ENCODE measurements around the gene ABCA1.
A peak's percentile ranks its signal among the peaks of the same experiment; 100 is the strongest.

Gene ABCA1

DNA sequence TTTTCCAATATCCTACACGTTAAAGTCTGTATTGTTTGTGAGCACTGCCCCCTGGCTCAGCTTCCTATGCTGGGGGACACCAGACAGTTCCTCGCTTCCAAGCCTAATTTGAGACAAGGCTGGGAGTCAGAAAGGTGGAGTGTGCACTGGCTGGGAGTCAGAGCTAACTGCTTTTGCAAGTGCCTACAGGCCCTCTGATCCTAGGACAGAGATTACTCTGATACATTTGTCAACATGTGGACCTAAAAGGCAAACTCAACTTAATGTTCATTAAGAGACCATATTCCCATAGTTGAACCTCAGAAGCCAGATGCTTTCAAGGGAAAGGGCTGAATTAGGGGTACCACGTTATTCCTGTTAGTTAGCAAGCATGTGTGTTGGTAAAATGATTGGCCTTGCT is 83.2 kb downstream of the ABCA1 start:
- no CpG with 5 or more reads among the region's 3 CpGs for WGBS (ENCODE audit: extremely low coverage, insufficient coverage, insufficient read length)
- H3K36me3 ChIP-seq (ENCODE audit: control insufficient read depth in 1 of 2, insufficient read depth in 2 of 2, low read length in 2 of 2): no peaks in the 10 kb centered on the region

DNA sequence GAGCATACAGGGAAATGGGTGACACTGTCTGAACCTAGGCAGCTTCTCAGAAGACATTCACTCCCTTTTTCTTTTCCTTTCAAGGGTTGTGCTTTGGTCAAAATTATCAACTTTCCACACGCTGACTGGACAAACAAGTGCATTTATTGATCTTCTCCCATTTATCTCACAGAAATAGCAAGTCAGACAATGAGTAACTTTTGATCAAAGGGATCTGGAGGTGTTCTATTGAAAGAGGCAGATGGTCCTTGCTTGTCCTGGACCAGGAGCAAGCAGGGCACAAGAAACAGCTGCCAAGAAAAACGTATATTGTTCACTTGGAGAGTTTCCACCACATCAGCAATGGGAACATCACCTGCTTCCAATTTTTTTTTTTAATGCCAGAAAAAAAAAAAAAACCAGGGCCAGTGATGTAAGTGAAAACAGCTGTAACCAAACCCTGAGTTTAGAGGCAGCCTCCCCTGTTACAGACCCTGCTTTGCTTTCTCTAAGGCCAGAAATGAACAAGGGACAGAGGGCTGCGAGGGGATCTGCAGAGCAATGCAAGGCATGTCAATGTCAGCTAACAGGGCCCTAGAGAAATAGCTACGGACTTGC is 84.2 kb downstream of the ABCA1 start:
- H3K23ac ChIP-seq (ENCODE audit: low read length): no peak overlapping the region
- H3K4me3 ChIP-seq (ENCODE audit: low read depth, low read length): no peak overlapping the region
- H2BK12ac ChIP-seq (ENCODE audit: low read length): no peak overlapping the region
- DNase-seq: no peak
- no peaks in the 10 kb centered on the region for H3K79me2 ChIP-seq (ENCODE audit: control insufficient read depth, insufficient read depth, low read length, poor library complexity)
- H3K79me1 ChIP-seq (ENCODE audit: low read length): no peaks in the 10 kb centered on the region
- H3K36me3 ChIP-seq (ENCODE audit: control insufficient read depth in 1 of 2, insufficient read depth in 2 of 2, low read length in 2 of 2): no peaks in the 10 kb centered on the region
- no peak overlapping the region for H3K14ac ChIP-seq (ENCODE audit: low read length)
- H2BK120ac ChIP-seq (ENCODE audit: insufficient read depth, low read length, poor library complexity): no peak overlapping the region
- H4K12ac ChIP-seq (ENCODE audit: low read depth, low read length): no peak overlapping the region
- H3K4me2 ChIP-seq (ENCODE audit: low read length): no peak overlapping the region
- H3K27ac ChIP-seq (ENCODE audit: low read depth, low read length): no peak overlapping the region
- H4K91ac ChIP-seq (ENCODE audit: low read depth, low read length): no peak overlapping the region
- H3K4me1 ChIP-seq (ENCODE audit: control insufficient read depth in 1 of 2, insufficient read depth in 2 of 2, low read length in 2 of 2): no peaks in the 10 kb centered on the region
- no peak overlapping the region for H2AK5ac ChIP-seq (ENCODE audit: low read length)
- H3K18ac ChIP-seq (ENCODE audit: low read length): no peak overlapping the region
- H3K27me3 ChIP-seq (ENCODE audit: insufficient read depth, low read length): no peaks in the 10 kb centered on the region
- H4K8ac ChIP-seq (ENCODE audit: low read depth, low read length): no peak overlapping the region
- no CpG with 5 or more reads among the region's 4 CpGs for WGBS (ENCODE audit: extremely low coverage, insufficient coverage, insufficient read length)
- H2BK5ac ChIP-seq (ENCODE audit: low read depth, low read length, poor library complexity): no peak overlapping the region
- H3K4ac ChIP-seq (ENCODE audit: low read depth, low read length): no peak overlapping the region
- no peak overlapping the region for H3K9ac ChIP-seq (ENCODE audit: low read length)
- no peaks in the 10 kb centered on the region for H3K9me3 ChIP-seq (ENCODE audit: insufficient read depth, low read depth, low read length)
- H2AFZ ChIP-seq (ENCODE audit: insufficient read depth, low read length, poor library complexity): no peak overlapping the region

More for the DNA sequence above, 83.2 kb downstream of the ABCA1 start:
- Histone ChIP-seq H2AK5ac (ENCODE audit: low read length) (no peak overlapping the region), H3K4me2 (ENCODE audit: low read length) (no peak overlapping the region), H4K91ac (ENCODE audit: low read depth, low read length) (no peak overlapping the region), H2BK5ac (ENCODE audit: low read depth, low read length, poor library complexity) (no peak overlapping the region), H3K4me3 (ENCODE audit: low read depth, low read length) (no peak overlapping the region), H3K79me1 (ENCODE audit: low read length) (no peaks in the 10 kb centered on the region), H4K12ac (ENCODE audit: low read depth, low read length) (no peak overlapping the region), H3K27me3 (ENCODE audit: insufficient read depth, low read length) (no peaks in the 10 kb centered on the region), H3K9me3 (ENCODE audit: insufficient read depth, low read depth, low read length) (no peaks in the 10 kb centered on the region), H3K4me1 (ENCODE audit: control insufficient read depth in 1 of 2, insufficient read depth in 2 of 2, low read length in 2 of 2) (no peaks in the 10 kb centered on the region), H2BK12ac (ENCODE audit: low read length) (no peak overlapping the region), H3K9ac (ENCODE audit: low read length) (no peak overlapping the region), H3K14ac (ENCODE audit: low read length) (no peak overlapping the region), H2BK120ac (ENCODE audit: insufficient read depth, low read length, poor library complexity) (no peak overlapping the region), H3K79me2 (ENCODE audit: control insufficient read depth, insufficient read depth, low read length, poor library complexity) (no peaks in the 10 kb centered on the region), H3K27ac (ENCODE audit: low read depth, low read length) (no peak overlapping the region), H3K4ac (ENCODE audit: low read depth, low read length) (no peak overlapping the region), H2AFZ (ENCODE audit: insufficient read depth, low read length, poor library complexity) (no peak overlapping the region), H4K8ac (ENCODE audit: low read depth, low read length) (no peak overlapping the region), H3K18ac (ENCODE audit: low read length) (no peak overlapping the region), H3K23ac (ENCODE audit: low read length) (no peak overlapping the region)
- no peak for DNase-seq

DNA sequence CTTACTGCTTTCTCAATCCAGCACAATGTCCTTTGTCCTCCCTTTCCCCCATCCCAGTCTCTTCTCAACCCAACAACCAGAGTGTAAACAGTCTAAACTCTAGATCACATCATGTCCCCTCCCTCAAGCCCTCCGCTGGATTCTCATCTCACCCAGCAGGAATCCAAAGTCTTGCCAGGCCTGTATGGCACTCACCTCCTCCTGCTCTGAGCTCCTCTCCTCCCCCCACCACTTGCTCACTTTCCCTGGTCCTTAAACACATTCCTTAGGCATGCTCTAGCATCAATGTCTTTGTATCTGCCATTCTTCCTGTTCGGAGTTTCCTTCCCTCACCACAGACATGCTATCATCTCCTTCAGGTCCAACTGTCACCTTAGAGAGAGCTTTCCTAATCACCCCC is 85.3 kb downstream of the ABCA1 start:
- H3K14ac ChIP-seq (ENCODE audit: low read length): no peak overlapping the region
- no peak overlapping the region for H2AFZ ChIP-seq (ENCODE audit: insufficient read depth, low read length, poor library complexity)
- H3K4me2 ChIP-seq (ENCODE audit: low read length): no peak overlapping the region
- no peak overlapping the region for H4K91ac ChIP-seq (ENCODE audit: low read depth, low read length)
- no peak overlapping the region for H3K4me3 ChIP-seq (ENCODE audit: low read depth, low read length)
- no peaks in the 10 kb centered on the region for H3K9me3 ChIP-seq (ENCODE audit: insufficient read depth, low read depth, low read length)
- no peak overlapping the region for H2BK5ac ChIP-seq (ENCODE audit: low read depth, low read length, poor library complexity)
- no peak overlapping the region for H3K9ac ChIP-seq (ENCODE audit: low read length)
- no peak overlapping the region for H3K18ac ChIP-seq (ENCODE audit: low read length)
- H3K23ac ChIP-seq (ENCODE audit: low read length): no peak overlapping the region
- H3K4me1 ChIP-seq (ENCODE audit: control insufficient read depth in 1 of 2, insufficient read depth in 2 of 2, low read length in 2 of 2): no peaks in the 10 kb centered on the region
- DNase-seq: no peak
- WGBS (ENCODE audit: extremely low coverage, insufficient coverage, insufficient read length): no CpG with 5 or more reads among the region's 2 CpGs
- H2BK120ac ChIP-seq (ENCODE audit: insufficient read depth, low read length, poor library complexity): no peak overlapping the region
- no peak overlapping the region for H2AK5ac ChIP-seq (ENCODE audit: low read length)
- H4K12ac ChIP-seq (ENCODE audit: low read depth, low read length): no peak overlapping the region
- no peak overlapping the region for H3K4ac ChIP-seq (ENCODE audit: low read depth, low read length)
- H3K27ac ChIP-seq (ENCODE audit: low read depth, low read length): no peak overlapping the region
- no peak overlapping the region for H4K8ac ChIP-seq (ENCODE audit: low read depth, low read length)
- no peaks in the 10 kb centered on the region for H3K79me2 ChIP-seq (ENCODE audit: control insufficient read depth, insufficient read depth, low read length, poor library complexity)
- no peak overlapping the region for H2BK12ac ChIP-seq (ENCODE audit: low read length)
- no peaks in the 10 kb centered on the region for H3K27me3 ChIP-seq (ENCODE audit: insufficient read depth, low read length)
- no peaks in the 10 kb centered on the region for H3K79me1 ChIP-seq (ENCODE audit: low read length)
- no peaks in the 10 kb centered on the region for H3K36me3 ChIP-seq (ENCODE audit: control insufficient read depth in 1 of 2, insufficient read depth in 2 of 2, low read length in 2 of 2)

DNA sequence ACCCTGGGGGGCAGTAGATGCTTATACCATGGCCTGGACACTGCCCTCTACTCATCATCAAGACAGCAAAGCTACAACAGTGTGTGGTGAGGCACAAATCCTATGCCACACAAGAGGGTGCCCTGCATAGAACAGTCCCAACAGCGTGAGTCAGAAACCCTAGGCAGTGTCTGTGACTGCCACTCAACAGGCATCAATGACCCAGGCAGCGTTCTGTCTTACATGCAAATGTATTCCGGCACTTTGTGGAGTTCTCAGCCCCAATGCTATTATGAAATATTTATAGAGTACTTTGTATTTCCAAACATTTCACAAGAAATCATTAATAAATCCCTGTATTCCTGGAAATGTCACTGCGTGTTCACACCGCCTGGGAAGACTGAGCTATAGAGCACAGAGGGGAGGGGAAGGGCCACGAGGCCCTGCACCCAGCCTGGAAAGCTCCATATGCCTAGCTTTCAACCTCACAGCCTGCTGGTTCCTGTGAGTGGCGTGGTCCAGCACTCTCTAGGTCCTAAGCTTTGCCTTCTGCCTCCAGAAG is 86.3 kb downstream of the ABCA1 start:
- H3K14ac ChIP-seq (ENCODE audit: low read length): no peak overlapping the region
- no peak overlapping the region for H4K8ac ChIP-seq (ENCODE audit: low read depth, low read length)
- peak overlapping the region; percentile 27 for H3K23ac ChIP-seq (ENCODE audit: low read length)
- H3K4me2 ChIP-seq (ENCODE audit: low read length): no peak overlapping the region
- H2BK12ac ChIP-seq (ENCODE audit: low read length): no peak overlapping the region
- H3K9ac ChIP-seq (ENCODE audit: low read length): no peak overlapping the region
- no CpG with 5 or more reads among the region's 7 CpGs for WGBS (ENCODE audit: extremely low coverage, insufficient coverage, insufficient read length)
- no peak overlapping the region for H2AK5ac ChIP-seq (ENCODE audit: low read length)
- no peak overlapping the region for H4K91ac ChIP-seq (ENCODE audit: low read depth, low read length)
- no peaks in the 10 kb centered on the region for H3K79me1 ChIP-seq (ENCODE audit: low read length)
- H3K18ac ChIP-seq (ENCODE audit: low read length): no peak overlapping the region
- no peak overlapping the region for H2BK5ac ChIP-seq (ENCODE audit: low read depth, low read length, poor library complexity)
- no peak overlapping the region for H3K4me3 ChIP-seq (ENCODE audit: low read depth, low read length)
- H3K79me2 ChIP-seq (ENCODE audit: control insufficient read depth, insufficient read depth, low read length, poor library complexity): no peaks in the 10 kb centered on the region
- H3K4ac ChIP-seq (ENCODE audit: low read depth, low read length): no peak overlapping the region
- no peak overlapping the region for H3K27ac ChIP-seq (ENCODE audit: low read depth, low read length)
- H3K9me3 ChIP-seq (ENCODE audit: insufficient read depth, low read depth, low read length): no peaks in the 10 kb centered on the region
- no peak for DNase-seq
- peaks cover 2 to 5% of the 10 kb centered on the region in 2 experiments for H3K36me3 ChIP-seq (ENCODE audit: control insufficient read depth in 1 of 2, insufficient read depth in 2 of 2, low read length in 2 of 2)
- H2BK120ac ChIP-seq (ENCODE audit: insufficient read depth, low read length, poor library complexity): no peak overlapping the region
- H3K4me1 ChIP-seq (ENCODE audit: control insufficient read depth in 1 of 2, insufficient read depth in 2 of 2, low read length in 2 of 2): no peaks in the 10 kb centered on the region
- H3K27me3 ChIP-seq (ENCODE audit: insufficient read depth, low read length): no peaks in the 10 kb centered on the region
- H2AFZ ChIP-seq (ENCODE audit: insufficient read depth, low read length, poor library complexity): no peak overlapping the region
- H4K12ac ChIP-seq (ENCODE audit: low read depth, low read length): no peak overlapping the region

All from trophoblast cell (in vitro differentiated cells and primary cell).